C4-2B (cell line): ENCODE data around the gene CECR2.

Source experiments
- ZFX ChIP-seq: fragments of 450-650 bp; IDR thresholded peaks from 2 replicates; pipeline ENCODE4 v1.6.1; 2017
- TF ChIP-seq, protein P1 (sequence below): fragments of 450-650 bp; conservative IDR thresholded peaks from 2 replicates; pipeline ENCODE4 v1.5.1; 2017; ENCODE audit warnings: mild to moderate bottlenecking

DNA sequence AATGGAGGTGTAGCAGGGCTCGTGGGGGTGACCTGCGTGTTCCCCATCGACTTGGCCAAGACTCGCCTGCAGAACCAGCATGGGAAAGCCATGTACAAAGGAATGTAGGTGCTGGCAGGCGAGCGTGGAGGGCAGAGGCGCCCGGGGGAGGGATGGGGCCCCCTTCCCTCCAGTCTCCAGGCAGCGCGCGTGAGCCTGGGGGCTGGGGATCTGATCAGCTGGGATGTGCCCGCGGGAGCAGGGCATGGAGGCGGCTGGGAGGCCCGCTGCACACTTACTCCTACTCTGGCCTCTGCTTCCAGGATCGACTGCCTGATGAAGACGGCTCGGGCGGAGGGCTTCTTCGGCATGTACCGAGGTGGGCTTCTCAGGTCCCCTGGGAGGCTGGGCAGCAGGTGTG is 211.8 kb downstream of the CECR2 start:
- TF ChIP-seq, protein P1, sequence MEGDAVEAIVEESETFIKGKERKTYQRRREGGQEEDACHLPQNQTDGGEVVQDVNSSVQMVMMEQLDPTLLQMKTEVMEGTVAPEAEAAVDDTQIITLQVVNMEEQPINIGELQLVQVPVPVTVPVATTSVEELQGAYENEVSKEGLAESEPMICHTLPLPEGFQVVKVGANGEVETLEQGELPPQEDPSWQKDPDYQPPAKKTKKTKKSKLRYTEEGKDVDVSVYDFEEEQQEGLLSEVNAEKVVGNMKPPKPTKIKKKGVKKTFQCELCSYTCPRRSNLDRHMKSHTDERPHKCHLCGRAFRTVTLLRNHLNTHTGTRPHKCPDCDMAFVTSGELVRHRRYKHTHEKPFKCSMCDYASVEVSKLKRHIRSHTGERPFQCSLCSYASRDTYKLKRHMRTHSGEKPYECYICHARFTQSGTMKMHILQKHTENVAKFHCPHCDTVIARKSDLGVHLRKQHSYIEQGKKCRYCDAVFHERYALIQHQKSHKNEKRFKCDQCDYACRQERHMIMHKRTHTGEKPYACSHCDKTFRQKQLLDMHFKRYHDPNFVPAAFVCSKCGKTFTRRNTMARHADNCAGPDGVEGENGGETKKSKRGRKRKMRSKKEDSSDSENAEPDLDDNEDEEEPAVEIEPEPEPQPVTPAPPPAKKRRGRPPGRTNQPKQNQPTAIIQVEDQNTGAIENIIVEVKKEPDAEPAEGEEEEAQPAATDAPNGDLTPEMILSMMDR: no peak
- TF ChIP-seq ZFX: no peak
